ENCODE results near the gene B9D2.

DNA sequence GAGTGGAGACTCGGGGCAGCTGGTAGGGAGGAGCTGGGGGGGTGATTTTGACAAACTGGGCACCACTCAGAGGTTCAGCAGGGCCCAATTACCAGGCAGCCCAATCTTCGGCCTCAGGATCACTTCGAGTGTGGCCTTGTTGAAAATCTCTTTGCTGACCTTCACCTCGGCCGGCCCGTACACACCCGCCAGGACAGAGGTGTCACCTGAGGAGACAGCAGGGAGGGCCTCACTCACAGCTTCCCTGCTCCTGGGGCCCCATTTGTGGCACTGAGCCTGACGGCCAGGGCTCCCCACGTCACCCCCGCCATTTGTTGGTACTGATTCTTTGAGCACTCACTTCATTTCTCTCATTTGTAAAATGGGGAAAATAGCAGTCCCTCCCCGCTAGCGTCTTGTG lies 28.8 kb upstream of the B9D2 start:
- TF ChIP-seq POLR2A (IDR thresholded peaks at IDR 0.05), result no peak
- TF ChIP-seq, protein P1, sequence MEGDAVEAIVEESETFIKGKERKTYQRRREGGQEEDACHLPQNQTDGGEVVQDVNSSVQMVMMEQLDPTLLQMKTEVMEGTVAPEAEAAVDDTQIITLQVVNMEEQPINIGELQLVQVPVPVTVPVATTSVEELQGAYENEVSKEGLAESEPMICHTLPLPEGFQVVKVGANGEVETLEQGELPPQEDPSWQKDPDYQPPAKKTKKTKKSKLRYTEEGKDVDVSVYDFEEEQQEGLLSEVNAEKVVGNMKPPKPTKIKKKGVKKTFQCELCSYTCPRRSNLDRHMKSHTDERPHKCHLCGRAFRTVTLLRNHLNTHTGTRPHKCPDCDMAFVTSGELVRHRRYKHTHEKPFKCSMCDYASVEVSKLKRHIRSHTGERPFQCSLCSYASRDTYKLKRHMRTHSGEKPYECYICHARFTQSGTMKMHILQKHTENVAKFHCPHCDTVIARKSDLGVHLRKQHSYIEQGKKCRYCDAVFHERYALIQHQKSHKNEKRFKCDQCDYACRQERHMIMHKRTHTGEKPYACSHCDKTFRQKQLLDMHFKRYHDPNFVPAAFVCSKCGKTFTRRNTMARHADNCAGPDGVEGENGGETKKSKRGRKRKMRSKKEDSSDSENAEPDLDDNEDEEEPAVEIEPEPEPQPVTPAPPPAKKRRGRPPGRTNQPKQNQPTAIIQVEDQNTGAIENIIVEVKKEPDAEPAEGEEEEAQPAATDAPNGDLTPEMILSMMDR (IDR thresholded peaks at IDR 0.05), result no peak
